Measurements from ENCODE around the gene CSN2. TPM values are rescaled to one million over a fixed set of nuclear protein-coding genes. Genes with fewer than 3 reads are reported as not detected.

CSN2 gene
- total and polyA plus RNA-seq, 2 of the 4 experiments (the other 2 are of a cell fraction) = not detected

DNA sequence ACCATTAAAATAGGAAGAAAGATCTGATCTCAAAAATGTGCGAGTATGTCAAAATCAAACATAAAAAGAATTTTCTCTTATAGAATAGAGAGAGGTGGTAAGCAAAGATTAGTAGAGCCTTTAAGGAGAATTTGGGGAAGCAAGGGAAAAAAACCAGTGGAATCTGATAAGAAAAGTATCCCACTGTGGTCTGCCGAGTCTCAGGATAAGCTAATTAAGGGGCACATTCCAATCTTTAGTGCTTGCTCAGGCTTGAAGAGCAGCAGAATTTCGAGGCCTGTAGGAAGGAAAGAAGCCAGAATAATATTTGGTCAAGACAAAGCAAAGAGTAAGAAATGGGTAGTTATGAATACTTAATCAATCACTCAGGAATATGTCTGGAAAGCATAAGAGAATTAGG lies 43.2 kb upstream of the CSN2 start:
- ChIA-PET CTCF (no interaction called here), POLR2A (ENCODE audit: unreplicated experiment) (no interaction called here)
- H3K27me3 ChIP-seq (ENCODE audit: control insufficient read depth, insufficient read depth, low read length) = no peaks in the 10 kb centered on the region
- no peak overlapping the region for H4K5ac ChIP-seq (ENCODE audit: low read depth, low read length)
- H4K8ac ChIP-seq (ENCODE audit: low read depth in 2 of 2, low read length in 2 of 2) = no peak overlapping the region
- 22% methylated on average over 1 of the region's 3 CpGs; no CpG with 5 or more reads in 1 of the 2 experiments for WGBS, 2 experiments (ENCODE audit: extremely low coverage in 2 of 2, insufficient read length in 1 of 2)
- no peaks in the 10 kb centered on the region for H4K20me1 ChIP-seq (ENCODE audit: insufficient read depth, low read length)
- DNase-seq (no peak), ATAC-seq (ENCODE audit: low read depth) (no peak)
- no peak overlapping the region for H2AK5ac ChIP-seq (ENCODE audit: low read depth, low read length)
- H3K79me1 ChIP-seq (ENCODE audit: low read depth in 1 of 2, low read length in 2 of 2) = no peaks in the 10 kb centered on the region
- H3K56ac ChIP-seq (ENCODE audit: extremely low read depth, insufficient read depth, low read length) = no peak overlapping the region
- no peaks in the 10 kb centered on the region for H3K4me1 ChIP-seq (ENCODE audit: control insufficient read depth, insufficient read depth, low read length)
- dilution Hi-C loops (cut with HindIII; ENCODE audit: low sequenced_read_pairs, unreplicated experiment) (no loop called here), in situ Hi-C loops (cut with MboI; ENCODE audit: low sequenced_read_pairs) (no loop called here), intact Hi-C loops (cut with micrococcal nuclease) (no loop called here)
- no peak overlapping the region for H2AFZ ChIP-seq (replicated peaks; ENCODE audit: low read length, poor library complexity)
- H4K91ac ChIP-seq (ENCODE audit: insufficient read depth, low read depth, low read length) = no peak overlapping the region
- H2BK15ac ChIP-seq (ENCODE audit: low read depth, low read length) = no peak overlapping the region
- no peak overlapping the region for H3K9ac ChIP-seq (ENCODE audit: low read depth, low read length)
- no peak overlapping the region for H3K14ac ChIP-seq (replicated peaks; ENCODE audit: low read depth, low read length)
- H3K9me3 ChIP-seq (ENCODE audit: control insufficient read depth, insufficient read depth, low read length) = no peaks in the 10 kb centered on the region
- no peak for TF ChIP-seq RFX5 (IDR thresholded peaks at IDR 0.05; ENCODE audit: low read depth, low read length)
- no peak for TF ChIP-seq NFE2L2 (IDR thresholded peaks at IDR 0.05; ENCODE audit: low read depth, low read length)
- TF ChIP-seq MXI1 (IDR thresholded peaks at IDR 0.05; ENCODE audit: borderline replicate concordance, low read depth, low read length) = no peak
- H2BK5ac ChIP-seq (ENCODE audit: low read depth, low read length, poor library complexity, severe bottlenecking) = no peak overlapping the region
- H3K4me2 ChIP-seq (ENCODE audit: low read depth, low read length) = no peak overlapping the region
- H3K27ac ChIP-seq (ENCODE audit: insufficient read depth, low read length) = no peak overlapping the region
- no peak overlapping the region for H2AK9ac ChIP-seq (replicated peaks; ENCODE audit: low read depth, low read length, poor library complexity)
- H3K9me1 ChIP-seq (ENCODE audit: insufficient read depth, low read length) = no peaks in the 10 kb centered on the region
- H3K4ac ChIP-seq (ENCODE audit: low read depth, low read length) = no peak overlapping the region
- no peak overlapping the region for H3K23ac ChIP-seq (ENCODE audit: low read depth, low read length)
- no peak overlapping the region for H3K18ac ChIP-seq (ENCODE audit: low read depth, low read length)
- no peaks in the 10 kb centered on the region for H3K36me3 ChIP-seq (ENCODE audit: control insufficient read depth, insufficient read depth, low read length)
- H3K4me3 ChIP-seq (ENCODE audit: insufficient read depth, low read depth, low read length) = no peak overlapping the region
- no peak overlapping the region for H2BK120ac ChIP-seq (ENCODE audit: low read depth, low read length)
- no peak overlapping the region for H2BK20ac ChIP-seq (ENCODE audit: low read depth, low read length)
- no TSS peak for BruUV-seq (replicated peaks)
